NCI-H2107 (cell line): Measurements from ENCODE around the gene KANK3.
"Not testable (repeated sequence)": the region's sequence is repeated elsewhere in the genome, so short reads cannot be mapped to it uniquely, and the experiment has no call there.

ENCODE experiments used
- DNase-seq: peaks from one replicate; lab custom pipeline; 2025; lab: John Stamatoyannopoulos, UW

Gene KANK3

DNA sequence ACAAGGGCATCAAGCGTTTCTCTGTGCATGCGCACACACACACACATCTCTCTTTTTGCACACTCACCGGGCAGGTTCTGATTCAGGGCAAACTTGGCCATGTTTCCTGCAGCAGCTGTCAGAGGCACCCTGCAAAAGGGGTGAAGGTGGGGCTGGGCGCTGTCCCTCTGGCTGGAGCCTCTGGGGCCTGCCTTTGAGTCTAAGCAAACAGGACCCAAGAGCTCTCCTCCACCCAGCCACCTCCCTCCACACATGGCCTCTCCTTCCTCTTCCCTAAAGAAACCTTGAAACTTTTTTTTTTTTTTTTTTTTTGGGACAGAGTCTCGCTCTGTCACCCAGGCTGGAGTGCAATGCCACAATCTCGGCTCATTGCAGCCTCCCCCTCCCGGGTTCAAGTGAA is 5.3 kb downstream of the KANK3 start:
- no peak for DNase-seq

DNA sequence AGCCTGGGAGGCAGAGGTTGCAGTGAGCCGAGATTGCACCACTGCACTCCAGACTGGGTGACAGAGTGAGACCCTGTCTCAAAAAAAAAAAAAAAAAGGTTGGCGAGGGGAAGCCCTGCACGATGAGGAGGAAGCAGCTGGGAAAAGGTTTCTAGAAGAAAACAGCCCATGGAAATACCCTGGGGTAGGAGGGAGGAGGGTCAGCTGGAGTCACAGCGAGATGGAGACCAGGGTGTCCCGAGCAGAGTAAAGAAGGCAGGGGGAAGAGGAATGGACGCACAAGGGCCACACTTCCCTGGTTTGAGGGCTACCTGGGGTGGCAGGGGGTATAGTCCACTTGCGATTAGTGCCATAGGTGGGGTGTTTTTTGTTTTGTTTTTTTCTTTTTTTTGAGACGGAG is 6.4 kb downstream of the KANK3 start:
- no peak for DNase-seq

DNA sequence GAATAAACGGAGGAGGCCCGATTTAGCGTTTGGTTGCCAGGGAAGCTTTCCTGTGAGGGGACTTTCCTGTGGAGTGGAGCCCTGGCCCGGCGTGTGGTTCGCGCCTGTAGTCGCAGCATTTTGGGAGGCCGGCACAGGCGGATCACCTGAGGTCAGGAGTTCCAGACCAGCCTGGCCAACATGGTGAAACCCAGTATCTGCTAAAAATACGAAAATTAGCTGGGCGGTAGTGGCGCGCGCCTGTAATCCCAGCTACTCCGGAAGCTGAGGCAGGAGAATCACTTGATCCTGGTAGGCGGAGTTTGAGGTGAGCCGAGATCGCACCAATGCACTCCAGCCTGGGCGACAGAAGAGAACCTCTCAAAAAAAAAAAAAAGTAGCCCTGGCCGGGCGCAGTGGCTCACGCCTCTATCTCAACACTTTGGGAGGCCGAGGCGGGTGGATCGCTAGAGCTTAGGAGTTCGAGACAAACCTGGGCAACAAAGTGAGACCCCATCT is 6.9 kb downstream of the KANK3 start:
- no peak for DNase-seq

DNA sequence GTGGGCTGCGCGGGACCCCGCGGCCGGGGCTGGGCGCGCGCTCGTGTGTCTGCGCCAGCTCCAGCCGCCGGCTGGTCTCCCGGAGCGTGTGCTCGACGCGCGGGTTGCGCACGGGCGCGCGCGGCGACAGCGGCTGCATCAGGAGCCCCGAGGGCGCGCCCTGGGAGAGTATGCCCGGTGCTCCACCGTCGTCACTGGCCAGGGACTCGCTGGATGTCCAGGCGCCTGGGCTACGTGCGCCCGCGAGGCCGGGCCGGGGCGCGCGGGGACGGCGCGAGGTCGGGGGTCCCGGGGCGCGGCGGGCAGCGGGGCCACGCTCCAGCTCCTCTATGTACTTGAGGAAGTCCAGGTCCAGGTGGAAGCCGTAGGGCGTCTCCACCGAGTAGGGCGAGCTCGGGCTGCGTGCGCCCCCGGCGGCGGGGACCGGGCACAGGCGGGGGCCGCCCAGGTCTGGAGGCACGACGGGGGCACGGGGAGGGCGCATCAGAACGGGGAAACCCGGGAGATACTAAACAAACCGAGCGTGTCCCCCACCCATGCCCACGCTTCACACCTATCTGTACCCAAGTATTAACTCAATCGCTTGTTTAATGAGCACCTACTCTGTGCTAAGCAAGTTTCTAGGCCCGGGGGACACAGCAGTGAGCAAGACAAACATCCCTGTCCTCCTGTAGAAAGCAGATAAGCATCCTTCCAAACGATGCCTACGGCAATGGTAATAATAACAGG is 7.6 kb downstream of the KANK3 start:
- no peak for DNase-seq

DNA sequence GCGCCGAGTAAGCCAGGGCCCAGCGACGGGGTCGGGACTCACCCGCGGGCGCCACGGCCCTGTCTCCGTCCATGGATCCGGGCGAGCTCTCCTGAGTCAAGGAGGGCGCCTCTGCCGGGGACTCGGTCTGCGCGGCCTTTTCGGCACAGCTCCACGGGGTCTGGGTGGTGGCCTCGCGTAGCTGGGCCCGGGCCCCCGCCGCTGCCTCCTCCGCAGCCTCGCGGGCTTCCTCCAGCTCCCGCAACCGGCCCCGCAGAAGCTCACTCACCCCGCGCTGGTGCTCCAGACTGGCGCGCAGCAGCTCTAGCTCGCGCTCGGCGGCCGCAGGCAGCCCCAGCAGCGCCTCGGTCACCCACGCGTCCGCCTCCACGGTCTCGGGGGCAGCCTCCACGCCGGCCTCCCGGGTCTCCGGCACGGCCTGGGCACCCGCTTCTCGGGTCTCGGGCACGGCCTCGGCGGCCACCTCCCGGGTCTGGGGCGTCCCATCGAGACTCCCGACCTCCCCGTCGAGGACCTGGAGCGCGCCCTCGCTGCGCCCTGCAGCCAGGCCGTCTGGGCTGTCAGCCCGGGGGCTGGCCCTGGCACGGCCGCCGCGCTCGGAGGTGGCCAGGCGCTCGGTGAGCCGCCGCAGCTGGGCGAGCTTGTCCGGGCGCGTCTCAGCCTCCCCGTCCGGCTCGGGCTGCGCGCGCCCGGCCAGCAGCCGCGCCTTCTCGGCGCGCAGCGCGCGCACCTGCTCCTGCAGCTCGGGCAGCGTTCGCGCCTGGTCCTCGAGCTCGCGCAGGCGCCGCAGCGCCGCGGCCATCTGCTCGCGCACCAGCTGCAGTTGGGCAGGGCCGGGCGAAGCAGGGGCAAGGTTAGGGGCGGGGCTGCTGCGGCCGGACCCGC is 8.4 kb downstream of the KANK3 start:
- DNase-seq, result peak; percentile 34

DNA sequence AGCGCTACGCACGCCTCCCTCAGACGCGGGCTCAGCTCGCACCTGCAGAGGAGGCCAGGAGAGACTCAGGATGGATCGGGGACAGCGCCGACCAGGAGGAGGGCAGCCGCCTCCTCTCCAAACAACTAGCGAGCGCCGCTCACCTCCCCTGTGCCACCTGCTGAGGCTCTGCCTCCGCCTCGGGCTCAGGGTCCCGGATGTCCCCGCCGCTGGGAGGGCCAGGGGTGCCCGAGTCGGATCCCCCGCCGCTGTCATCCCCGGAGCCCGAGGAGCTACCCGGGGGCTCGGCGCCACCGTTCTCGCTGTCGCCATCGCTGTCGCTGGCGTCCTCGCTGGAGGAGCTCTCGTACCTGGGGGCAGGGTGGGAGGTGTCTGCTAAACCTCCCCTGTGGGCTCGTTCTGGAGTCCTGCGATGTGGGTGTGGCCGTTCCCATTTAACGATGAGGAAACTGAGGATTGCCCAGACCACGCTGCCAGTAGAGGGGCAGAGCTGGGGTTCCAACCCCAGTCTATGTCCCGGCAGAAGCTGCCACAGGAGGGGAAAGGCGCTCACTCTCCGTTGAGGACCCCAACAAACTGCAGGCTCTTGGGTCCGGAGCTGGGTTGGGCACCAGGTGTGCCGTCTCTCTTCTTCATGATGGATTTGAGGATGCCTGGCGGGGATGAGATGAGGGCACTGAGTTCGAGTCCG is 9.2 kb downstream of the KANK3 start:
- no peak for DNase-seq

DNA sequence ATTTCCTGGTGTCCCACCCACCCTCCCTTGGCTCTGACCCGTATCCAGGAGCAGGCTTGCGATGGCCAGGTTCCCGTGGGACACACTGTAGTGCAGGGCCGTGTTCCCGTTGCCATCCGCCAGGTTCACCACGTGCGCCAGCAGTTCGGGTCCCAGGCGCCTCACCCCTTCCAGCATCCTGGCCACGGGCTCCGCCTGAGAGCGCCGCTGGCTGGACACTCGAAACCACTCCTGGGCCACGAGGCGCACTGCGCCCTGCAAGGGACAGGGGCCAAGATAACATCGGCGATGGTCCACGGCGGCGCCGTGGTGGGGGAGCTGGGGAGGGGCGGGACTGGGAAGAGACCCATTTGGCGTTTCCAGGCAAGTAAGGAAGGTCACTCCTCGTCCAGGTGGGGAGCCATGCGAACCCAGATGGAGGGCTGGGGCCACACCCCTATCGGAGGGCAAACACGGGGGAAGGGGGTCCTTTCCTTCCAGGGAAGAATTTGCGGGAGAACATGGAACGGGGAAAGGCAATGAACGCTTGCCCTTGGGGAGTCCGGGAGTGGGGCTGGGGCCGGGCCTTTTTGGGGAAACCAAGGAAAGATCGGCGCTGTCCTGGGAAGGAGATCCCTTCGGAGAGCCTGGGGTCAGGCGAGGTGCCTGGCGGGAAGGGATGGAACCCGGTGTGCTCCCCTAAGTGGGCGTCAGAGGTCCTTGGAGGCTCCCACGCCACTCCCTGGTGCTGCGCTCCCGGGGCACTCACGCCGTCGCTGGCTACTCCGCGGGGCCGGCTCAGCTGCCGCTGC is 9.9 kb downstream of the KANK3 start:
- no peak for DNase-seq

DNA sequence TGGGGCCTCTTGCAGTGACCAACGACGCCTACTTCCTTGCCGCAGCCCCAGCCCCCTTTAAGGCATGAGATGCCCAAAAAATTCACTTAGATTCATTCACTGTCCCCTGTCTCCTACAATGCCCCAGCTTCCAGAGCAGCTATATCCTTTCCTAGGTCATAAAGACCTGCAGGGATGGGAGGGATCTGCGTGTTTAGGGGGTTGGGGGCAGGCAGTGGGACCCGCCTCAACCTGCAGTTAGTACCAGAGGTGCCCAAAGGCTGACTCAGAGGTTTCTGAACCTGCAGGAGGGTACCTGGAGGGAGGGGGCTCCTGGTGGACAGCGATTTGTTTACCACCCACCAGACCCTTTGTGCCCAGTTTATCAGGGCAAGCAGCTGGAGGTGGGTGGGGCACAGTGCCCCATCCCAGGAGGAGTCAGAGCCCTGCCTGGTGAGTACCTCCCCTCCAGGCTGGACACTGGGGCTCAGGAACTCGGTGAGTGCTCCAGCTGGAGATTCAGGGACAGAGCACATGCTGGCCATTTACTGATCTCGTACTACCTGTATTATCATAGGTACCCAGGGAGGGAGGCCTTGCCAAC is 11.7 kb downstream of the KANK3 start:
- no peak for DNase-seq

DNA sequence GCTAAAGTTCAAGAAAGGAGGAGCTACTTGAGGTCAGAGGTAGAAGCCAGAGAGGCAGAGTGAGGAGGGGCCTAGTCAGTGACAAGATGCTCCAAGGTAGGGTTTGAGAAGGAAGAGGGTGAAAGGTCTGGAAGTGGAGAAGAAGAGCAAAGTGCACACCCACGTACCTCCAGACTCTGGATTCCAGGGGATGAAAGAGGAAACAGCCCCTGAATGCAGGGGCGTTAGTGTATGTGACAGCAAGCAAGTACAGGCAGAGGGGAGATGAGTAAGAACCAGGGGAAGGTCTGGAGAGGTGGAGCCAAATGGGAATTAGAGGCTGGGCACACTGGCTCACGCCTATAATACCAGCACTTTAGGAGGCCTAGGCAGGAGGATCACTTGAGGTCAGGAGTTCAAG is 13.1 kb downstream of the KANK3 start:
- no peak for DNase-seq

DNA sequence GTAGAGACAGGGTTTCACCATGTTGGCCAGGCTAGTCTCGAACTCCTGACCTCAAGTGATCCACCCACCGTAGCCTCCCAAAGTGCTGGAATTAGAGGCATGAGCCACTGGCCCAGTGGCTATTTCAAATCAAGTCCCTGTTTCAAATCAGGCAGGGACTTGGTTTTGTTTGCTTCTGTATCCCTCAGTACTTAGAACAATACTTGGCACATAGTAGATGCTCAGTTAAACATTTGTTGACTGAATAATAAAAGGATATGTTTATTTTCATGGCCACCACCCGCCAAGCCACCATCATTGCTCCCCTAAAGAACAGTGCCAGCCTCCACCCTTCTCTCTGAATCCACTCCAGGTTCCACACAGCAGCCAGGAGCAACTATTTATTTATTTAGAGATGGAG is 17.6 kb downstream of the KANK3 start:
- no peak for DNase-seq

DNA sequence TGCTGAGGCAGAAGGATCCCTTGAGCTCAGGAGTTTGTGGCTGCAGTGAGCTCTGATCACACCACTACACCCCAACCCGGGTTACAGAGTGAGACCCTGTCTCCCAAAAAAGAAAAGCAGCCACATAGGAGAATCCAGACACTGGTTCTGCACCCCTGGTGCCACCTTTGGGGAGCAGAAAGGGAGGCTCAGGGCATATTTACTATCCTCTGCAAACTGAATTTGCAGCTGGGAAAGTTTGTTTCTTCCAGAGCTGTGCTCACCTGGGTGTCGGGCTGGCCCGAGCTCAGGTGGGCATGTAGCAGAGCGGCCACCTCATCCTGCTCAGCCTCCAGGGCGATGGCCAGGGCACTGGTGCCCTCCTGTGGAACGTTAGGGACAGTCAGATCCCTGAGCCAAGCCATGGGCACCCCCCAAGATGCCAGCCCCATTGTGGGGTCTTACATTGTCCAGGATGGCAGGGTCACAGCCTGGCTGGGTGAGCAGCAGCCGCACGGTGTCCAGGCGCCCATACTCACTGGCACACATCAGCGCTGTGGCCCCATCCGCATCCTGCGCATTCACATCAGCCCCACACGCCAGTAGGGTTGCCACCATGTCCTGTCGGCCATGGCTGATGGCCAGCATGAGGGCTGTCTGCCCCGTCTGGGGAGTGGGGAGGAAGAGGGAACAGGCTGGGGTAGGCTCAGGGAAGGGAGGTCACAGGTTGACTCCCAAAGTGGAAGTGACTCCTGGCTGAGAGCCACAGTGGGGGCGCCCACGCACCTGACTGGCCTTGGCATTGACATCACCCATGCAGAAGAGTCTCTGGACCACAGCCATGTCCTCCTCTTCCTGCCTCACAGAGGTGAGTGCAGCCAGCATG is 18.6 kb downstream of the KANK3 start:
- DNase-seq, result no peak

DNA sequence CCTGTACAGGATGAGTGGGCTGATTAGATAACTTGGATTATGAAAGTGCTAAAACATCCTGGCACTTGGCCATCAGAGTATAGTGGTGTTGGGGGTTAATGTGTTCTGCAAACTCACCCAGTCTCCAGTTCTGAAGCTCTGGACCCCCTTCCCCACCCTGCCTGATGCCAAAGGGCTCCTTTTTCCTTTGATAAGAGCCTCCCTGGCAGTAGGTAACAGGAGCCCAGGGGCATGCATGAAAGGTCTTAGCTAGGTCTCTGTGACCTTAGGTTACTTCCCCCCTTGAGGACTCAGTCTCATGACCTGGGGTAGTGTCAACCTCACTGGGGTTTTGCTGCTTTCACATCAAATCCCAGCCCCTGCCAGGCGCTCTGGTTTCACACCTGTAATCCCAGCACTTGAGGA is 19.3 kb downstream of the KANK3 start:
- no peak for DNase-seq

DNA sequence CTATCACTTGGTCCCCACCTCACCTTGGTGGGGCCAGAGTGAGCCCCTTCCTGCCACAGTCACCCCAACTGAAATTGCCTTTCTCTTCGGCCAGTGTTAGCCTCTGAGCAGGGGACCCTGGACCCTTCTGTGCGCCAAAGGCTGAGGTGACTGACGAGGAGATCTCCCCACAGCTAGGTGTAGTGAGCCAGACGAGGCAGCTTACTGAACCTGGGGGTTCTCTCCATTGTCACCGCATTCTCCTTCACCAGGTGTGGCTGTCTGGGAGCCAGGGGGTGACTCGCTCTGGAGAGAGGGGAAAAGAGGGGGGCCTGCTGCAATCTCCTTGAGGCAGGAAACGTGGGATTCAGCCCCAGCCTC is 20.4 kb downstream of the KANK3 start:
- no peak for DNase-seq

DNA sequence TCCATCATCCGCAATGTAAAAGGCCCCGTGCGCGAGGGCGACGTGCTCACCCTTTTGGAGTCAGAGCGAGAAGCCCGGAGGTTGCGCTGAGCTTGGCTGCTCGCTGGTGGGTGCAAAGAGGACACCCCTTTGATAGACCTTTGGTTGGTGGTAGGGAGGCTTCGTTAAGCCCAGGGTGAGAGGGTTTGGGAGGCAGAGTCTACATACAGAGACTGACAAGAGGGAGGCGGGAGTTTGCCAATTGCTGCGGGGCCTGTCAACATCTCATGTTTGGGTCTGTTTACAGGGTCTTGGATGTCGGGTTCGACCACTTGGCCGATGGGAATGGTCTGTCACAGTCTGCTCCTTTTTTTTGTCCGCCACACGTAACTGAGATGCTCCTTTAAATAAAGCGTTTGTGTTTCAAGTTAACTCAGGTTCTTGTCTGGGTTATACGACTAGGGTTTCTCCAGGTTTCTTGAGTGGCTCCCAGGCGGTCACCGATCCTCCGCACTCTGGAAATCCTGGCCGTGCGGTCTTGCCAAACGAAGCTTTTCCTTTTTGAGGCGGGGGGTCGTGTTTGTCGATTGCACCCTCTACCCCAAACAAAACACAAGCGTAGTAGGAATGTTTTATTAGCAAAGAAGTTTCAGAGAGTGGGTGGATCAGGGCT is 20.9 kb downstream of the KANK3 start:
- no peak for DNase-seq

DNA sequence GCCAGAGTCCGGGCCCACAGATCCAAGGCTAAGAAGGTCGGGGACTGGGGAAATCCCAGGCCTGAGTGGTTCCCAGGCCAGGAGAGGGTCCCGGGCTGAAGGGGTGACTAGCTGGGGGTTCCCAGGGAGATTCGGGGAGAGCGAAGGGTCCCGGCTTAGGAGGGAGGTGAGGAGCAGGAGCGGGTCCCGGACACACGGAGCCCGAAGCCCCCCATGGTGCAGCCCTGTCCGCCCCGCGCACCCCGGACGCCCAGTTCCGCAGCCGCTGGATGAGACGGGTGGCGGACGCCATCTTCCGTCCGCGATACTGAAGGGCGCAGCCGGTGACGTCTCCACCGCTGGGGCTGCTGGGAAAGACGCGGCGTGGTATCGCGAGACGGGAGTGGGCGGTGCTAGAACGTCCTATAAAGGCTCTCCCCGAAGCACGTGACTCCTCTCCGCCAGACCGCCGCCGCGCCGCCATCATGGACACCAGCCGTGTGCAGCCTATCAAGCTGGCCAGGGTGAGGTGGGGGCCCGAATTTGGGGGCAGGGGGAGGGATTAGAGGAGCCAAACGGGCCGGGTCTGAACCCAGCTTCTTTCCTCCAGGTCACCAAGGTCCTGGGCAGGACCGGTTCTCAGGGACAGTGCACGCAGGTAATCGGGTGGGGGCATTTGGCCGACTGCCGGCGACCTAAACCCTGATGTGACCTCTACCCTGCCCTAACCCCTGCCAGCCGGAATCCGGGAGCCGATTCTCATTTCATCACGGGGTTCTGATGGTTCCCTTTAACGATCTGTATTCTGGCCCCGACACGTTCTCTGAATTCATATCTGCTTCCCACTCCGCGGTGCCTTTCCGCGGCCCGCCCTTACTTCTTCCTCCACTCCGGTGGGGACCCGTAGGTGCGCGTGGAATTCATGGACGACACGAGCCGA is 21.7 kb downstream of the KANK3 start, which contains the start of the genes NDUFA7 and RPS28:
Gene NDUFA7, minus strand, starts transcription at position 309 of the 919 bp plus-strand sequence. Its CDS starts 17 bp downstream, at position 292.
Gene RPS28, plus strand, starts transcription at position 430 of the 919 bp plus-strand sequence. Its CDS starts 35 bp downstream, at position 465.
- peak; percentile 95 for DNase-seq

DNA sequence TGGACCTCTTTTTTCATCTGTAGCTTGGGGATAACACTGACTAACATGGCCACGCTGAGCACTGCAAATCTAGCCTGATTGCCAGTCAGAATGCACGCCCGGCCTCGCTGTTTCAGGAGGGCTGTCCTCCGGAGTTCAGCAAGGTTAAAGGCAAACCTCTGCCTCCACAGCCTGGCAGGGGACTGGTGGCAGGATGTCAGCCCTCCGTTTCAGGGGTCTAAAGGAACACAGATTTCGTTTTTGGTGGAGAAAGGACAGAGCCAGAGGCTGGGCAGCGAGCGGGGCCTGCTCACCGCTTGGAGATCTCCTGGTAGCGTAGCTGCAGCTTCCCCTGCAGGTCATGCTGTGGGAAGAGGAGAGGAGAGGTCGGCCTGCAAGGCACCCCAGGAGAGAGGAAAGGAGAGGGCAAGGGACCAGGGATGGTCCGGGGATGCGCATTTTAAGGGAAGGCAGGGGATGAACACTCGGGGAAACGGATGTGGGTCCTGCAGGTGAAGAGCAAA is 22.4 kb downstream of the KANK3 start:
- DNase-seq, result no peak

DNA sequence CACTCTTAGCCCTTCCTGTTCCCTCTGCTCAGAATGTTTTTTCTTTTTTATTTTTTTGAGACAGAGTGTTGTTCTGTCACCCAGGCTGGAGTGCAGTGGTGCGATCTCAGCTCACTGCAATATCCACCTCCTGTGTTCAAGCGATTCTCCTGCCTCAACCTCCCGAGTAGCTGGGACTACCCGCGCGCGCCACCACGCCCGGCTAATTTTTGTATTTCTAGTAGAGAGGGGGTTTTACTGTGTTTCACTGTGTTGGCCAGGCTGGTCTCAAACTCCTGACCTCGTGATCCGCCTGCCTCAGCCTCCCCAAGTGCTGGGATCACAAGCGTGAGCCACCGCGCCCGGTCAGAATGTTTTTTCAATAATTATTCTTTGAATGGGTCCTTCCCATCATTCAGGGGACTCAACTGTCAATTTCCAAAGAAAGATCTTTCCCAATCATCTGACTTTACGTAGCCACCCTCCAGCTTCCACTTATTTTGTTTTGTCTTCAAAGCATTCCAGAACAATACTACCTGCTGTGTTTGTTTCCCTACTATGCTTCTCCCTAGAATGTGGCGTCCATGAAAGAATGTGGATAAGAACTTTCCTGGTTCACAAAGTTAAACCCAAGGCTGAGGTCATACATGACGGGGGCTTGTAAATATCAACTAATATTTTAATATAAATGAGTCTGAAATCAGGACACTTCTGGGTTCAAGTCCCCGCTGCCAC is 23.1 kb downstream of the KANK3 start:
- no peak for DNase-seq

DNA sequence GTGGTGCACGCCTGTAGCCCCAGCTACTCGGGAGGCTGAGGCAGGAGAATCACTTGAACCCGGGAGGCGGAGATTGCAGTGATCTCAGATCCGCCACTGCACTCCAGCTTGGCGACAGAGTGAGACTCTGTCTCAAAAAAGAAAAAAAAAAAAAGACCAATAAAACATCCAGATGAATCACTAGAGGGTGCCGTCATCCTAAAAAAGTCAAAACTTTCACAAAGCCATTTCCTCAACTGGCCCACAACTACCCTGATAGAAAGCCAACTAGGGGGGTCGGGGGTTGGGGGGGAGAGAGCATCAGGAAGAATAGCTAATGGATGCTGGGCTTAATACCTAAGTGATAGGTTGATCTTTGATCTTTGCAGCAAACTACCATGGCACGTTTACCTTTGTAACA is 24.2 kb downstream of the KANK3 start:
- DNase-seq, result not testable (repeated sequence)
